Transverse colon (tissue), 3 donors: ENCODE measurements around the gene LIMS1.
"Not testable (repeated sequence)": the region's sequence is repeated elsewhere in the genome, so short reads cannot be mapped to it uniquely, and the experiment has no call there.

ENCODE experiments used
- EP300 ChIP-seq: sonication (generic); formaldehyde crosslinking; IDR thresholded peaks from one replicate; pipeline ENCODE4 v1.6.1; 2017; ENCODE audit warnings: antibody characterized with exemption, low read depth
- POLR2A ChIP-seq: fragments of 450-650 bp; IDR thresholded peaks from one replicate; pipeline ENCODE4 v1.6.1; 2016; ENCODE audit warnings: antibody characterized with exemption, mild to moderate bottlenecking, moderate library complexity
- TF ChIP-seq, protein P1 (sequence below), 5 experiments: fragments of 200-600 bp in 3 of 5; fragments of 450-650 bp in 2 of 5; sonication (generic) in 3 of 5; IDR thresholded peaks; 1 replicate in 2 of 5; 2 replicates in 3 of 5; pipeline ENCODE4 v1.5.1; 2016 to 2017; ENCODE audit warnings: antibody characterized with exemption in 5 of 5, inconsistent platforms in 3 of 5, mild to moderate bottlenecking in 2 of 5, moderate library complexity in 1 of 5

DNA sequence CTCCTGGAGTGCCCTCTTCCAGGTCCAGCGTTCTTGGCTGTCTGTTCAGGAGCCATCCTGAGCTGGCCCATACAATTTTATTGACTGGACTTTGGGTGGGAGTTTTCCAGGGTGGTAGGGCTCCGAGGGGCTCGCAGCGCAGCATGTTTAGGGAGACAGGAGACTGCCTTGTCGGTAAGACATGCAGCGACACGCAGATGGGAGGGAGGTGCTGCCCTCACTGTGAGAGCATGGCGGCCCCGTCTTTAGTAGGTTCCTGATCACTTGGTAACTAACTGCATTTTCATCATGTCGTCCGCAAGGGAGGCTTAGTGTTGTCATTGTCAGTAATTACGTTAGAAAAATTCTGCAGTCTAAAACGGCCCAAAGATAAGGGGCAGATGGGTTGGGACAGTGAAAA lies 121.0 kb downstream of the LIMS1 start:
- not testable (repeated sequence) for TF ChIP-seq POLR2A, EP300
- TF ChIP-seq, protein P1, sequence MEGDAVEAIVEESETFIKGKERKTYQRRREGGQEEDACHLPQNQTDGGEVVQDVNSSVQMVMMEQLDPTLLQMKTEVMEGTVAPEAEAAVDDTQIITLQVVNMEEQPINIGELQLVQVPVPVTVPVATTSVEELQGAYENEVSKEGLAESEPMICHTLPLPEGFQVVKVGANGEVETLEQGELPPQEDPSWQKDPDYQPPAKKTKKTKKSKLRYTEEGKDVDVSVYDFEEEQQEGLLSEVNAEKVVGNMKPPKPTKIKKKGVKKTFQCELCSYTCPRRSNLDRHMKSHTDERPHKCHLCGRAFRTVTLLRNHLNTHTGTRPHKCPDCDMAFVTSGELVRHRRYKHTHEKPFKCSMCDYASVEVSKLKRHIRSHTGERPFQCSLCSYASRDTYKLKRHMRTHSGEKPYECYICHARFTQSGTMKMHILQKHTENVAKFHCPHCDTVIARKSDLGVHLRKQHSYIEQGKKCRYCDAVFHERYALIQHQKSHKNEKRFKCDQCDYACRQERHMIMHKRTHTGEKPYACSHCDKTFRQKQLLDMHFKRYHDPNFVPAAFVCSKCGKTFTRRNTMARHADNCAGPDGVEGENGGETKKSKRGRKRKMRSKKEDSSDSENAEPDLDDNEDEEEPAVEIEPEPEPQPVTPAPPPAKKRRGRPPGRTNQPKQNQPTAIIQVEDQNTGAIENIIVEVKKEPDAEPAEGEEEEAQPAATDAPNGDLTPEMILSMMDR (IDR thresholded peaks at IDR 0.05): not testable (repeated sequence)
